Measurements from ENCODE around the gene LY6G6F. TPM values are rescaled to one million over a fixed set of nuclear protein-coding genes. Genes with fewer than 3 reads are reported as not detected.

The LY6G6F gene
- total and polyA plus RNA-seq, 2 of the 13 experiments (the other 11 are each of a cell fraction or from before 2014, with no cell fraction given) = not detected

GRCh38 chr6:31729515-31729978 is 22.9 kb downstream of the LY6G6F start (continued):
- no peak for TF ChIP-seq ZNF775 (CRISPR knock-in tag; IDR thresholded peaks at IDR 0.05; ENCODE audit: borderline replicate concordance)
- 0 out of 2 replicates have a peak, but pooled peaks have one; percentile 17 for TF ChIP-seq NR0B2 (CRISPR knock-in tag; IDR thresholded peaks at IDR 0.05)
- peak; percentile 68; the same call in 1 of the 2 replicates for TF ChIP-seq ZMYM2 (CRISPR knock-in tag; IDR thresholded peaks at IDR 0.05)
- peak; percentile 91; the same call in 1 of the 2 replicates for TF ChIP-seq KLF9 (CRISPR knock-in tag; IDR thresholded peaks at IDR 0.05; ENCODE audit: low read depth)
- TF ChIP-seq NFIB (CRISPR knock-in tag; IDR thresholded peaks at IDR 0.05; ENCODE audit: borderline replicate concordance) = no peak; the same call in 1 of the 2 replicates
- TF ChIP-seq STAT6 (CRISPR knock-in tag; IDR thresholded peaks at IDR 0.05; ENCODE audit: borderline replicate concordance) = peak; percentile 26; the same call in 1 of the 2 replicates
- peak; percentile 7; the same call in 1 of the 2 replicates for TF ChIP-seq ZNF12 (CRISPR knock-in tag; IDR thresholded peaks at IDR 0.05)
- no peak for TF ChIP-seq MAFF (IDR thresholded peaks at IDR 0.05; ENCODE audit: low read depth, low read length)
- TF ChIP-seq NR2F2 (IDR thresholded peaks at IDR 0.05; ENCODE audit: borderline replicate concordance, low read depth) = no peak
- TF ChIP-seq CBFB (CRISPR knock-in tag; IDR thresholded peaks at IDR 0.05) = 0 out of 2 replicates have a peak, but pooled peaks have one; percentile 42
- no peak for TF ChIP-seq SRSF9 (IDR thresholded peaks at IDR 0.05; ENCODE audit: borderline replicate concordance, insufficient read depth, low read depth, low read length, poor library complexity, severe bottlenecking)
- peak; percentile 96 for TF ChIP-seq ZBTB10 (CRISPR knock-in tag; IDR thresholded peaks at IDR 0.05; ENCODE audit: borderline replicate concordance)
- TF ChIP-seq KDM3A (CRISPR knock-in tag; IDR thresholded peaks at IDR 0.05; ENCODE audit: low read depth) = peak; percentile 93
- peak; percentile 35; the same call in 1 of the 2 replicates for TF ChIP-seq ZNF318 (CRISPR knock-in tag; IDR thresholded peaks at IDR 0.05)
- TF ChIP-seq TAF15 (IDR thresholded peaks at IDR 0.05; ENCODE audit: low read depth, low read length, poor library complexity, severe bottlenecking) = no peak
